Activated effector memory CD4-positive, alpha-beta T cell treated with Interleukin-2 at 50 U/mL for 16 hours (primary cell): Measurements from ENCODE around the gene ZSCAN32.

Experiments used
- DNase-seq: peaks from one replicate; pipeline ENCODE4 v3.0.0-alpha.2; 2020

ZSCAN32 gene

DNA sequence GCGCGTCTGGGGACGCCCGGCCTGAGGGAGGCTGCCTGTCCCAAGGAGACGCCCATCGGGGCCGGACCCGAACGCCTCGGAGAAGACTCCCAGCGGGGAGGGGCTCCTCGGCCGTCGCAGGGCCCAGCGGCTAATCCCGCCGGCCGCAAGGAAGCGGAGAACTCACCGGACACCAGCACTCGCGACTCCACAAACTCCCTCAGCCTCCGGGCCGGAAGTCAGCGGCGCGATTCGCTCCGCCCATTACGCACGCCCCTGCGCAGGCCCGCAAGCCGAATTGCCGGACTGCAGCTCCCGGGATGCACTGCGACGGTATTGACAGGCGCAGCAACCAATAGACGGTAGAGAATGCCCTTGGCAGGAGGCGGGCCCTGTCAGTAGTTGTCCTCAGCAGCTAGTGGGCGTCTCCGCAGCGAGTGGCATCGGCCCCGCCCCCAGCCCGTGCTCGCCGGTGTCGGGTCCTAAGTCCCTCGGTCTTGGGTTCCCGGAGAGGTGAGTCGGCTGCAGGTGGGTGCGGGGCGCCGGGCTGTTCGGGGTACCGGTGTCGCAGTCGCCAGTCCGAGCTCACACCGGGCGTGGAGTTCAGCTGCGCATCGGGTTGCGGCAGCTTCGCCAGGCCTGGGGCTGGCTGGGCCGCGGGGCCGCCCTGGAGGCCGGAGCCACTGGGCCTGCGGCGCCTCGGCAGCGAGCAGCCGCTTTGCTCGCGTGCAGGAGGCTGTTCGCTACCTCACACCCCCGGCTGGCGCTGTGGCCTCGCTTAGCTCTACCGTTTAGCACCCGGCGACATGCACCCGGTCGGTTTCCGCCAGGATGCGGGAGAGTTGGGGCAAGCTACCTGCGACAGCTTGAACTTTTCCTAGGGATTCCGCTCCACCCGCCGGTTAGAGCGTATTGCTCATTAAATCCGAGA lies at the start of gene ZSCAN32, which contains the start of gene ZNF174:
Gene ZSCAN32, minus strand, starts transcription at position 226 of the 910 bp plus-strand sequence. CDS start 3,447 bp downstream, outside the sequence.
Gene ZNF174, plus strand, starts transcription at position 437 of the 910 bp plus-strand sequence. CDS start 790 bp downstream, outside the sequence.
- DNase-seq, result peak; percentile 98

DNA sequence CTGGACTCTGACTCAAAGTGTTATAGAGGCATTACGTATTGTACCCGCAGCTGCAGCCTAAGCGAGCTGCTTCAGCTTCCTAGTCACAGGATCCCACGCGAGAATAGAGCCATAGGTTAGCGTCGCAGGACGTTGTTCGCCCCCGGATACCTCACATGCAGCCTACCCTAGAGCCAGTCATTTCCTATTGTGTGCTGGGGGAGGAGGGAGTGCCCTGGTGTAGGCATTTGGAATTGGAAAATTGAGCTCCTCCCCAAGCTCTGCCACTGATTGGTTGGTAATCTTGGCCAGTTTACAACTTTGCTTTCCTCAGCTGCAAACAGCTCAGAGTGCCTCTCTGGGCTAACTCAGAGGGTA lies 43.2 kb upstream of the ZSCAN32 start:
- DNase-seq, result no peak

DNA sequence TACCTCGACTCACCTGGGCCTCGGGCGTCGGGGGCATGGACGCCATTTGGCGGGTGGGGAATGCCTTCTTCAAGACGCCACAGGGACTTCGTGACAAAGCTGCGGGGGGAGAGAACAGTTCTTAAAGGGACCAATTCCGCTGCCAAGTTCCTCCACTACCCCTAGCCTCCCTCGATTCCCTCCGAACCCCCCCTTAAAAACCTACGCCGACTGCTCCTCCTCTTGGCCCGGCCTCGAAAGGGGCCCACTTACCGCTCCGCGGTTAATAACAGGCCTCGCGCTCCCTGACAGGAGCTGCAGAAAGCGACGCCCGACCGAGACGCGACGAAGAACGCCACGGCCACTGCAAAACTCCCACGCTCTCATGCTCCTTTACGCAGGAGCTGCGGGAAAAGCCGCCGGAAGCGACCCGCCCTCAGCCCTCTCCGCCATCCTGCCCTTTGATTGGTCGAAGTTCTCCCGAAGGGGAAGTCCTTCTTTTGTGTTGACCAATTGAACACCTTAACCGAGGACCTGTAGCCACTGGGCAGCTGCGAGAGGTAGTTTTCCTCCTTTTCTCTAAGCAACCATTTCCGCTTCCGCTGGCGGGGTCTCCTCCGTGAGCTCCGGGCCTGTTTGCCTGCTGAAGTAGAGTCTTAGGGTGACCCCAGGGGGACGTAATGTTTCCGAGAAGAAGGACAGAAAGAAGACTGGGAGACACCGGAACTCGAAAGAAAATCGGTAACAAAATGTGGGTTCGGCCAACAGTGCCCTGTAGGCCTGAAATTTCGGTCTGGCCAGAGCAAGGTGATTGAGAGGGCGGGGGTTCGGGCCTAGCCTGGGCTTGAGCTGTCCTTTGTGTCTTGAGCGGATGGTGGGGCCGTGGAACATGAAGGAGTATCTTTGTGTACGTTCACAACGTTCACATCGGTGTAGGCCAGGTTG lies 42.6 kb upstream of the ZSCAN32 start, which contains the start of the genes NAA60 and ZNF597:
Gene NAA60, plus strand, starts transcription at position 573 of the 924 bp plus-strand sequence. CDS start 32,548 bp downstream, outside the sequence.
Gene ZNF597, minus strand, starts transcription at position 397 of the 924 bp plus-strand sequence. Its CDS starts 351 bp downstream, at position 46.
- peak; percentile 68 for DNase-seq

DNA sequence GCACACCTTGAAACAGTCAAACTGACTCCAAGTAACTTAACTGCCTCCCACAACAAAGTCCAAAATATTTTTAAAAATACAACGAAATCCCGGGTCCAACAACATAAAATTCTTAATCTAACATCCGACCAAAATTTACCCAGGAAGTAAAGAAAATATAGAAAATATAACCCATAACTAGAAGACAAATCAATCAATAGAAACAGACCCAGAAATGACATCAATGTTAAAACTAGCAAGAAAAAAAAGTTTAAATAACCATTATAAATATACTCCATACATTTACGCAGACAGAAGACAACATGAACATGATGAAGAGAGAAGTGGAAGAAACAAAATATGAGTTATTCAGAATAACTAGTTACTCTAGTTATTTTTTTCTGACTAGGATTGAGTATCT lies 38.8 kb upstream of the ZSCAN32 start:
- DNase-seq, result no peak

GRCh38 chr16:3434373-3434772 lies 33.6 kb upstream of the ZSCAN32 start:
- no peak for DNase-seq

- peak; percentile 40 for DNase-seq
Observed at GRCh38 chr16:3431779-3432219, 31.0 kb upstream of the ZSCAN32 start.

DNA sequence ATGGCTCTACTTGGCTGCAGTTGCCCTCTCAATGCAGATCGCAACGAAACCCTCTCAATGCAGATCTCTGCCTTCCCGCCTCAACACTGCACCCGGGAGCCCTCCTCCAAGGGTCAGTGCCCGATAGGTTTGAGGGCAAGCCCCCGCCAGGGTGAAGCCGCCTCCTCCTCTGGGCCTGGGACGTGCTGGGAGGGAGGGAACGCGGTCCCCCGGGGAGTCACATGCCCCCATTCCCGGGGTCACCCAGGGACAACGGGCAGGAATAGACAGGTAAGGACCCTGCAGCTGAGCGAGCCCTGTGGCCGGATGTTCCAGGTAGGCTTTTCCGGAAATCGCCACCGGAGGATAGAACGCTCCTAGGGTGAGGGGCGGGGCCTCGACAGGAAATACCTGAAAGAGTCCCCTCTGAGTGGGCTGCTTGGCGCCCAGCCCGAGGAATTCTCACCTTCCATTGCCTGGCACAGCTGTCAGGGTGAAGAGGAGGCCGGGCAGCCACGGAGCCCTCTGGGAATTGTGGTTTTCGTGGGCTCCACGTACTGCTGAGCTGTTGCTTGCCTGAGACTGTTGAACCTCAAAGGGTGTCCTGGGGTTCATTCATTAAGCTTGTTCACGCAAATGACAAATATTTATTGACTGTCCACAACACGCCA lies 13.1 kb upstream of the ZSCAN32 start:
- DNase-seq, result no peak

GRCh38 chr16:3408561-3409197 lies 7.9 kb upstream of the ZSCAN32 start:
- no peak for DNase-seq

DNA sequence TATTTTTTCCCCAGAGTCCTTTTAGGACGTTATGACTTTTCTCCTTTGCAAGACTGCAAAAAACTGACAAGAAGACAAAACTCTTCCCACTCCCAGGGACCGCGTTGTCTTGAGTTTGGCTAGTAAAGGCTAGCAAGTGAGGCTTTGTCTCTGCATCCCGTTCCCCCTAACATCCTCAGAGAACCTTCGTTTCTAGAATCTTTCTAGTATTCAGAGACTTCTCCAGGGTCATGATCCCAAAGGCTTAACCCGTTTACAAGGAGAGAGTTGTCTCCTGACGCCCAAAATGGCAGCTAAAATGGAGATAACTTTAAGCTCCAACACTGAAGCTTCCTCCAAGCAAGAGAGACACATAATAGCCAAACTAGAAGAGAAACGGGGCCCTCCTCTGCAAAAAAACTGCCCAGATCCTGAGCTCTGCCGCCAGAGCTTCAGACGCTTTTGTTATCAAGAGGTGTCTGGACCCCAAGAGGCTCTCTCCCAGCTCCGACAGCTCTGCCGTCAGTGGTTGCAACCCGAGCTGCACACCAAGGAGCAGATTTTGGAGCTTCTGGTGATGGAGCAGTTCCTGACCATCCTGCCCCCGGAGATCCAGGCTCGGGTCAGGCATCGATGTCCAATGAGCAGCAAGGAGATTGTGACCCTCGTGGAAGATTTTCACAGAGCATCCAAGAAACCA lies 1.1 kb upstream of the ZSCAN32 start:
- no peak for DNase-seq

- DNase-seq, result no peak
Observed at GRCh38 chr16:3400446-3400778, 392 bp downstream of the ZSCAN32 start.

GRCh38 chr16:3389663-3390338 lies 11.0 kb downstream of the ZSCAN32 start:
- DNase-seq, result no peak

DNA sequence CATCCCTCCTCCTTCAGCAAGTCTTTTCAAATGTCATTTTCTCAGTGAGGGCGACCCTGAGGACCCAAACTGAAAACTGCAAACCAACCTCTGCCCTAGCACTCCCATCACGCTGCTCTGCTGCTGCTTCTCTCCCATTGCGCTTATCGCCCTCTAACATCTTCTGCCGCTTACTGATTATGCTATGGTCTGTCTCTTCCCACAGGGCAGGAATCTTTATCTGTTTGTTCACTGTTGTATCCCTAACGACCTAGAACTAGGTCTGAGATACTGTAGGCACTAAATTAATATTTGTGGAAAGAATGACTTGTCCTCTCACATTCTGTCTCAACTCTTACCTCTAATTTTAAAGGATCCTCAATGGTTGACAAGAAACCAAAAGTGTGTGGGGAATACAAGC lies 12.5 kb downstream of the ZSCAN32 start:
- DNase-seq, result no peak

DNA sequence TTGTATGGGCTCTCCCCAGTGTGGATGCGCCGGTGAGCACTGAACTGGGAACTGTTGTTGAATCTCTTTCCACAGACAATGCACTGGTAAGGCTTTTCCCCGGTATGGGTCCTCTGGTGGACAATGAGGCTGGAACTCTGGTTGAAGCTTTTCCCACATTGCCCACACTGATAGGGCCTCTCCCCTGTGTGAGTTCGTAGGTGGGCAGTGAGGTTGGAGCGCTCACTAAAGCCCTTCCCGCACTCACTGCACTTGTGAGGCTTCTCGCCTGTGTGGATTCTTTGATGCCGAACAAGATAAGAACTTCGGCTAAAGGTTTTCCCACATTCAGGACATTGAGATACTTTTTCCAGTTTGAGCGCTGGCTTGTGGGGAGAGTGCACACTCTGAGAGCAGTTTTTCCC lies 17.8 kb downstream of the ZSCAN32 start:
- DNase-seq, result no peak

DNA sequence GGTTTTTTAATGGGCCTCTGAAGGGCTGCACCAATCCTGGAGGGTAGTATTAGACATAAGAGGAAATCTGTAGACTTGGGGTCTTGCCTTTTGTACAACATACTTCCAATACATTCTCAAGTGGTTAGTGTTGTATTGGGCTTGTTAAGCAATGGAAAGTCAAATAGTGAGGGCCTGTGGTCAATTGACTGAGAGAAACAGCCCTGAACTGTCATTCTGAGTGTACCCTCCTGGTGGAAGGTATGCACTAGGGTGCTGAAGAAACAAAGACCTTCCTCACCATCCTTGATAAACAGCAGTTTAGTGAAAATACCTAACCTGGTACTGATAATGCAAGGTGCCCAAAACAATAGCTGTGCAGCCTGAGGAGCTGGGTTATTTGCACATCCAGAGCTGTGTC lies 22.9 kb downstream of the ZSCAN32 start:
- no peak for DNase-seq

DNA sequence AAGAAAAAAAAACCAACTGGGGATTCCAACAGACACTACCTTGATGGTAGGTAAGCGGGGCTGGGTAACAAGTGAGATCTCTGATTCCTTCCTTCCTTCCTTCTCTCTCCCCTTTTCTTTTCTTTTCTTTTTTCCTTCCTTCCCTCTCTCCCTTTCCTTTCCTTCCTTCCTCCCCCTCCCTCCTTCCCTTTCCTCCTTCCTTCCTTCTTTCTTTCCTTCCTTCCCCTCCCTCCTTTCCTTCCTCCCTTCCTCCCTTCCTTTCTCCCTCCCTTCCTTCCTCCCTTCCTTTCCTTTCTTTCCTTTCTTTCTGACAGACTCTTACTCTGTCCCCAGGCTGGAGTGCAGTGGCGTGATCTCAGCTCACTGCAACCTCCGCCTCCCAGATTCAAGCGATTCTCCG lies 25.1 kb downstream of the ZSCAN32 start:
- no peak for DNase-seq

DNA sequence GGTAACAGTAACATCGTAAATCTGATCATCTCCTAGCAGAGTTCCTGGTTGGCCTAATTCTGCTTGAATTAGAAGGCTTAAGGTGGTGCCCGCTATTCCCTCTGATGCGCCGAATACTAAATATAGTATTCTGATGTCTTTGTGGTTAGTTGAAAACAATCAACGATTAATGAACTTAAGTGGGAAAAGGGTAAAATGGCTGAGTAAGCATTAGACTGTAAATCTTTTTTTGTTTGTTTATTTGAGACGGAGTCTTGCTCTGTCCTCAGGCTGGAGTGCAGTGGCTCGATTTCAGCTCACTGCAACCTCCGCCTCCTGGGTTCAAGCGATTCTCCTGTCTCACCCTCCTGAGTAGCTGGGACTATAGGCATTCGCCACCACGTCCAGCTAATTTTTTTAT lies 31.7 kb downstream of the ZSCAN32 start:
- DNase-seq, result no peak

DNA sequence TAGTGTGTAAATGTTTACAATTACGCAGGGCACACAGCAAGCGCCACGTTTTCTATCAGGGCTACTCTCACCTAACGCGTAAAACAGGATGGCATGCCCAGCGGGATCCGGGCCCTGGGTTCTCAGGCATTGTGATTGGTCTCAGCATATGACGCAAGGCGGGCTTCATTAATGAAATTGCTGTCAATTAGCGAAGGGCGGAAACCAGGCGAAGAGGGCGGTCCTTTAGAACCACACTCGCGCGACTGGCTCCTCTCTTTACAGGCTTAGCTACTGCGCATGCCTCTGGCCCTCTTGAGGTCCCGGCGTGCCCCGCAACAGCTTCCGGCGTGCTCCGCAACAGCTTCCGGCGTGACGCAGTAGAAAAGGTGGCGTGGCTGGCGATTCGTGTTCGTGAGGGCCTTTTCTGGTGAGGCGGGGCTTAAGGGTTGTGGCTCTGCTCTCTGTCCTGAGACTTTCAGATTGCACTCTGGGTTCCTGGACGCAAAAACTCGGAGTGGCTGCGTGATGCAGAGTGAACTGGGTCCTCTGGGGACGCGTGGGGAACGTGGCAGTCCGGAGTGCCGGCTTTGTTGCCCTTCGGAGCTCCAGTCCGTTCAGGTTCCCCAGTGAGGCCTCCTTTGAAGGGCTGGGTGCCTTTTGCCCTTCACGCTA lies 35.9 kb downstream of the ZSCAN32 start:
- DNase-seq, result peak; percentile 74

GRCh38 chr16:3363793-3364192 lies 37.0 kb downstream of the ZSCAN32 start:
- no peak for DNase-seq

GRCh38 chr16:3362931-3363330 lies 37.9 kb downstream of the ZSCAN32 start:
- no peak for DNase-seq

- no peak for DNase-seq
Observed at GRCh38 chr16:3358871-3359270, 41.9 kb downstream of the ZSCAN32 start.

DNA sequence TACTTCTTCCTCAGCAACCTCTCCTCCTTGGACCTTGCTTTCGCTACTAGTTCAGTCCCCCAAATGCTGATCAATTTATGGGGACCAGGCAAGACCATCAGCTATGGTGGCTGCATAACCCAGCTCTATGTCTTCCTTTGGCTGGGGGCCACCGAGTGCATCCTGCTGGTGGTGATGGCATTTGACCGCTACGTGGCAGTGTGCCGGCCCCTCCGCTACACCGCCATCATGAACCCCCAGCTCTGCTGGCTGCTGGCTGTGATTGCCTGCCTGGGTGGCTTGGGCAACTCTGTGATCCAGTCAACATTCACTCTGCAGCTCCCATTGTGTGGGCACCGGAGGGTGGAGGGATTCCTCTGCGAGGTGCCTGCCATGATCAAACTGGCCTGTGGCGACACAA lies 44.7 kb downstream of the ZSCAN32 start:
- DNase-seq, result no peak
